ENCODE data around the gene TMEM248. TPM values are rescaled to one million over a fixed set of nuclear protein-coding genes. Genes with fewer than 3 reads are reported as not detected.

Gene TMEM248
- total and polyA plus RNA-seq, 2 experiments from 2014 or later, result 40.2 to 73.7 TPM

DNA sequence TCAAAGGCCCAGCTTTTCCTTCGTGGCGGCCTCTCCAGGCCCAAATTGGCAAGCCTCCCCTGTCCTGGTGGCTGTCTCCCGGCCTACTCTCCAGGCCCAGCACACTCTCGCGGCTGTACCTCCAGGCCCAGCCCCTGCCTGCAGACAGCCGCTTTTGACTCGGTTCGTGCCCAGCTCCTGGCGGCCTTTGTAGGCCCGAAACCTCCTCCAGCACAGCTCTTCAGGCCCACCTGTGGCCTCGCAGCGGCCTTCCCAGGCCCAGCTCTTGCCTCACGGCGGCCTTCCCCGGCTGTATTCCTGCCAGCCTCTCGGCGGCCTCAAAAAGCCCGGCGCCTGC is 18.2 kb upstream of the TMEM248 start:
- no peaks in the 10 kb centered on the region for H4K20me1 ChIP-seq (replicated peaks; ENCODE audit: insufficient read depth)
- TF ChIP-seq ZNF114 (CRISPR knock-in tag; IDR thresholded peaks at IDR 0.05), result no peak
- TF ChIP-seq STAT1 (IDR thresholded peaks at IDR 0.05; ENCODE audit: unreplicated experiment), result no peak
- TF ChIP-seq CREB1 (CRISPR knock-in tag; IDR thresholded peaks at IDR 0.05; ENCODE audit: low read depth), result no peak
- TF ChIP-seq, protein P1, sequence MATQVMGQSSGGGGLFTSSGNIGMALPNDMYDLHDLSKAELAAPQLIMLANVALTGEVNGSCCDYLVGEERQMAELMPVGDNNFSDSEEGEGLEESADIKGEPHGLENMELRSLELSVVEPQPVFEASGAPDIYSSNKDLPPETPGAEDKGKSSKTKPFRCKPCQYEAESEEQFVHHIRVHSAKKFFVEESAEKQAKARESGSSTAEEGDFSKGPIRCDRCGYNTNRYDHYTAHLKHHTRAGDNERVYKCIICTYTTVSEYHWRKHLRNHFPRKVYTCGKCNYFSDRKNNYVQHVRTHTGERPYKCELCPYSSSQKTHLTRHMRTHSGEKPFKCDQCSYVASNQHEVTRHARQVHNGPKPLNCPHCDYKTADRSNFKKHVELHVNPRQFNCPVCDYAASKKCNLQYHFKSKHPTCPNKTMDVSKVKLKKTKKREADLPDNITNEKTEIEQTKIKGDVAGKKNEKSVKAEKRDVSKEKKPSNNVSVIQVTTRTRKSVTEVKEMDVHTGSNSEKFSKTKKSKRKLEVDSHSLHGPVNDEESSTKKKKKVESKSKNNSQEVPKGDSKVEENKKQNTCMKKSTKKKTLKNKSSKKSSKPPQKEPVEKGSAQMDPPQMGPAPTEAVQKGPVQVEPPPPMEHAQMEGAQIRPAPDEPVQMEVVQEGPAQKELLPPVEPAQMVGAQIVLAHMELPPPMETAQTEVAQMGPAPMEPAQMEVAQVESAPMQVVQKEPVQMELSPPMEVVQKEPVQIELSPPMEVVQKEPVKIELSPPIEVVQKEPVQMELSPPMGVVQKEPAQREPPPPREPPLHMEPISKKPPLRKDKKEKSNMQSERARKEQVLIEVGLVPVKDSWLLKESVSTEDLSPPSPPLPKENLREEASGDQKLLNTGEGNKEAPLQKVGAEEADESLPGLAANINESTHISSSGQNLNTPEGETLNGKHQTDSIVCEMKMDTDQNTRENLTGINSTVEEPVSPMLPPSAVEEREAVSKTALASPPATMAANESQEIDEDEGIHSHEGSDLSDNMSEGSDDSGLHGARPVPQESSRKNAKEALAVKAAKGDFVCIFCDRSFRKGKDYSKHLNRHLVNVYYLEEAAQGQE (IDR thresholded peaks at IDR 0.05; ENCODE audit: unreplicated experiment), result no peak
- no peak for TF ChIP-seq EZH2phosphoT487 (IDR thresholded peaks at IDR 0.05; ENCODE audit: unreplicated experiment)
- TF ChIP-seq, protein P2, sequence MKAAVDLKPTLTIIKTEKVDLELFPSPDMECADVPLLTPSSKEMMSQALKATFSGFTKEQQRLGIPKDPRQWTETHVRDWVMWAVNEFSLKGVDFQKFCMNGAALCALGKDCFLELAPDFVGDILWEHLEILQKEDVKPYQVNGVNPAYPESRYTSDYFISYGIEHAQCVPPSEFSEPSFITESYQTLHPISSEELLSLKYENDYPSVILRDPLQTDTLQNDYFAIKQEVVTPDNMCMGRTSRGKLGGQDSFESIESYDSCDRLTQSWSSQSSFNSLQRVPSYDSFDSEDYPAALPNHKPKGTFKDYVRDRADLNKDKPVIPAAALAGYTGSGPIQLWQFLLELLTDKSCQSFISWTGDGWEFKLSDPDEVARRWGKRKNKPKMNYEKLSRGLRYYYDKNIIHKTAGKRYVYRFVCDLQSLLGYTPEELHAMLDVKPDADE (IDR thresholded peaks at IDR 0.05), result no peak
- TF ChIP-seq, protein P3, sequence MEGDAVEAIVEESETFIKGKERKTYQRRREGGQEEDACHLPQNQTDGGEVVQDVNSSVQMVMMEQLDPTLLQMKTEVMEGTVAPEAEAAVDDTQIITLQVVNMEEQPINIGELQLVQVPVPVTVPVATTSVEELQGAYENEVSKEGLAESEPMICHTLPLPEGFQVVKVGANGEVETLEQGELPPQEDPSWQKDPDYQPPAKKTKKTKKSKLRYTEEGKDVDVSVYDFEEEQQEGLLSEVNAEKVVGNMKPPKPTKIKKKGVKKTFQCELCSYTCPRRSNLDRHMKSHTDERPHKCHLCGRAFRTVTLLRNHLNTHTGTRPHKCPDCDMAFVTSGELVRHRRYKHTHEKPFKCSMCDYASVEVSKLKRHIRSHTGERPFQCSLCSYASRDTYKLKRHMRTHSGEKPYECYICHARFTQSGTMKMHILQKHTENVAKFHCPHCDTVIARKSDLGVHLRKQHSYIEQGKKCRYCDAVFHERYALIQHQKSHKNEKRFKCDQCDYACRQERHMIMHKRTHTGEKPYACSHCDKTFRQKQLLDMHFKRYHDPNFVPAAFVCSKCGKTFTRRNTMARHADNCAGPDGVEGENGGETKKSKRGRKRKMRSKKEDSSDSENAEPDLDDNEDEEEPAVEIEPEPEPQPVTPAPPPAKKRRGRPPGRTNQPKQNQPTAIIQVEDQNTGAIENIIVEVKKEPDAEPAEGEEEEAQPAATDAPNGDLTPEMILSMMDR (conservative IDR thresholded peaks at IDR 0.05; ENCODE audit: low read depth in 2 of 2), result no peak
- TF ChIP-seq EZH2 (IDR thresholded peaks at IDR 0.05; ENCODE audit: low read depth, unreplicated experiment), result no peak
- no peak for TF ChIP-seq ZNF331 (CRISPR knock-in tag; IDR thresholded peaks at IDR 0.05; ENCODE audit: low read depth)
- TF ChIP-seq POLR2AphosphoS5 (IDR thresholded peaks at IDR 0.05; ENCODE audit: low read depth), result no peak
- TF ChIP-seq, protein P4, sequence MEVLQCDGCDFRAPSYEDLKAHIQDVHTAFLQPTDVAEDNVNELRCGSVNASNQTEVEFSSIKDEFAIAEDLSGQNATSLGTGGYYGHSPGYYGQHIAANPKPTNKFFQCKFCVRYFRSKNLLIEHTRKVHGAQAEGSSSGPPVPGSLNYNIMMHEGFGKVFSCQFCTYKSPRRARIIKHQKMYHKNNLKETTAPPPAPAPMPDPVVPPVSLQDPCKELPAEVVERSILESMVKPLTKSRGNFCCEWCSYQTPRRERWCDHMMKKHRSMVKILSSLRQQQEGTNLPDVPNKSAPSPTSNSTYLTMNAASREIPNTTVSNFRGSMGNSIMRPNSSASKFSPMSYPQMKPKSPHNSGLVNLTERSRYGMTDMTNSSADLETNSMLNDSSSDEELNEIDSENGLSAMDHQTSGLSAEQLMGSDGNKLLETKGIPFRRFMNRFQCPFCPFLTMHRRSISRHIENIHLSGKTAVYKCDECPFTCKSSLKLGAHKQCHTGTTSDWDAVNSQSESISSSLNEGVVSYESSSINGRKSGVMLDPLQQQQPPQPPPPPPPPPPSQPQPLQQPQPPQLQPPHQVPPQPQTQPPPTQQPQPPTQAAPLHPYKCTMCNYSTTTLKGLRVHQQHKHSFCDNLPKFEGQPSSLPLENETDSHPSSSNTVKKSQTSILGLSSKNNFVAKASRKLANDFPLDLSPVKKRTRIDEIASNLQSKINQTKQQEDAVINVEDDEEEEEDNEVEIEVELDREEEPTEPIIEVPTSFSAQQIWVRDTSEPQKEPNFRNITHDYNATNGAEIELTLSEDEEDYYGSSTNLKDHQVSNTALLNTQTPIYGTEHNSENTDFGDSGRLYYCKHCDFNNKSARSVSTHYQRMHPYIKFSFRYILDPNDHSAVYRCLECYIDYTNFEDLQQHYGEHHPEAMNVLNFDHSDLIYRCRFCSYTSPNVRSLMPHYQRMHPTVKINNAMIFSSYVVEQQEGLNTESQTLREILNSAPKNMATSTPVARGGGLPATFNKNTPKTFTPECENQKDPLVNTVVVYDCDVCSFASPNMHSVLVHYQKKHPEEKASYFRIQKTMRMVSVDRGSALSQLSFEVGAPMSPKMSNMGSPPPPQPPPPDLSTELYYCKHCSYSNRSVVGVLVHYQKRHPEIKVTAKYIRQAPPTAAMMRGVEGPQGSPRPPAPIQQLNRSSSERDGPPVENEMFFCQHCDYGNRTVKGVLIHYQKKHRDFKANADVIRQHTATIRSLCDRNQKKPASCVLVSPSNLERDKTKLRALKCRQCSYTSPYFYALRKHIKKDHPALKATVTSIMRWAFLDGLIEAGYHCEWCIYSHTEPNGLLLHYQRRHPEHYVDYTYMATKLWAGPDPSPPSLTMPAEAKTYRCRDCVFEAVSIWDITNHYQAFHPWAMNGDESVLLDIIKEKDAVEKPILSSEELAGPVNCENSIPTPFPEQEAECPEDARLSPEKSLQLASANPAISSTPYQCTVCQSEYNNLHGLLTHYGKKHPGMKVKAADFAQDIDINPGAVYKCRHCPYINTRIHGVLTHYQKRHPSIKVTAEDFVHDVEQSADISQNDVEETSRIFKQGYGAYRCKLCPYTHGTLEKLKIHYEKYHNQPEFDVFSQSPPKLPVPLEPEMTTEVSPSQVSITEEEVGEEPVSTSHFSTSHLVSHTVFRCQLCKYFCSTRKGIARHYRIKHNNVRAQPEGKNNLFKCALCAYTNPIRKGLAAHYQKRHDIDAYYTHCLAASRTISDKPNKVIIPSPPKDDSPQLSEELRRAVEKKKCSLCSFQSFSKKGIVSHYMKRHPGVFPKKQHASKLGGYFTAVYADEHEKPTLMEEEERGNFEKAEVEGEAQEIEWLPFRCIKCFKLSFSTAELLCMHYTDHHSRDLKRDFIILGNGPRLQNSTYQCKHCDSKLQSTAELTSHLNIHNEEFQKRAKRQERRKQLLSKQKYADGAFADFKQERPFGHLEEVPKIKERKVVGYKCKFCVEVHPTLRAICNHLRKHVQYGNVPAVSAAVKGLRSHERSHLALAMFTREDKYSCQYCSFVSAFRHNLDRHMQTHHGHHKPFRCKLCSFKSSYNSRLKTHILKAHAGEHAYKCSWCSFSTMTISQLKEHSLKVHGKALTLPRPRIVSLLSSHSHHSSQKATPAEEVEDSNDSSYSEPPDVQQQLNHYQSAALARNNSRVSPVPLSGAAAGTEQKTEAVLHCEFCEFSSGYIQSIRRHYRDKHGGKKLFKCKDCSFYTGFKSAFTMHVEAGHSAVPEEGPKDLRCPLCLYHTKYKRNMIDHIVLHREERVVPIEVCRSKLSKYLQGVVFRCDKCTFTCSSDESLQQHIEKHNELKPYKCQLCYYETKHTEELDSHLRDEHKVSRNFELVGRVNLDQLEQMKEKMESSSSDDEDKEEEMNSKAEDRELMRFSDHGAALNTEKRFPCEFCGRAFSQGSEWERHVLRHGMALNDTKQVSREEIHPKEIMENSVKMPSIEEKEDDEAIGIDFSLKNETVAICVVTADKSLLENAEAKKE (CRISPR knock-in tag; IDR thresholded peaks at IDR 0.05), result no peak
- TF ChIP-seq JUNB (IDR thresholded peaks at IDR 0.05; ENCODE audit: unreplicated experiment), result no peak
- no peak for TF ChIP-seq NANOG (IDR thresholded peaks at IDR 0.05; ENCODE audit: borderline replicate concordance)
- no peak overlapping the region for H2AFZ ChIP-seq
- no peaks in the 10 kb centered on the region; the same call in 2 of the 3 replicates for H3K4me1 Mint-ChIP-seq
- H3K9me3 Mint-ChIP-seq, result no peaks in the 10 kb centered on the region; the same call in 1 of the 3 replicates
- H3K4me3 ChIP-seq, result no peak overlapping the region
- H3K36me3 Mint-ChIP-seq (ENCODE audit: low read depth), result peaks cover 24% of the 10 kb centered on the region; the same call in 2 of the 3 replicates
- H3K9me2 ChIP-seq (ENCODE audit: insufficient read depth), result no peaks in the 10 kb centered on the region
- no peak overlapping the region for H3K27ac ChIP-seq (ENCODE audit: low read depth)
- no peak overlapping the region for H3K27ac Mint-ChIP-seq
- no peaks in the 10 kb centered on the region for H3F3A ChIP-seq (replicated peaks; ENCODE audit: low read depth)
- no peaks in the 10 kb centered on the region for H3K36me3 ChIP-seq (ENCODE audit: insufficient read depth)
- H3K79me2 ChIP-seq (replicated peaks; ENCODE audit: insufficient read depth), result no peaks in the 10 kb centered on the region
- no peak overlapping the region for H3K4me2 ChIP-seq
- DNase-seq (ENCODE audit: low spot score) (no peak), ATAC-seq (no peak)
- H3K4me3 Mint-ChIP-seq, result no peak overlapping the region
- H3K27me3 ChIP-seq (ENCODE audit: insufficient read depth), result no peaks in the 10 kb centered on the region
- H3K27me3 Mint-ChIP-seq (ENCODE audit: insufficient read depth, low read depth, poor library complexity), result peaks cover 2% of the 10 kb centered on the region
- H3K4me1 ChIP-seq (ENCODE audit: insufficient read depth), result no peaks in the 10 kb centered on the region
